CD8-positive, alpha-beta memory T cell (primary cell): ENCODE measurements around the gene C18orf32. TPM values are rescaled to one million over a fixed set of nuclear protein-coding genes. Genes with fewer than 3 reads are reported as not detected.
"Not testable (repeated sequence)": the region's sequence is repeated elsewhere in the genome, so short reads cannot be mapped to it uniquely, and the experiment has no call there.

Experiments used
- CTCF ChIA-PET: fragments of 350-600 bp; sonication (Branson Sonifier 250); formaldehyde crosslinking; loops from one replicate; lab custom pipeline; 2021; ENCODE audit warnings: antibody characterized with exemption; lab: Charles Lee
- POLR2A ChIA-PET: fragments of 350-600 bp; sonication (Branson Sonifier 250); formaldehyde crosslinking; loops from one replicate; lab custom pipeline; 2021; ENCODE audit warnings: antibody characterized with exemption; lab: Charles Lee
- DNase-seq, 5 donors: peaks; one replicate each; pipeline versions ENCODE4 v3.0.0 to v3.0.0-alpha.2; 2020 to 2022; ENCODE audit warnings: mixed read lengths in 1 of 5
- H3K27ac ChIP-seq: one replicate; pipeline ENCODE4 v1.7.0; 2013; ENCODE audit warnings: low read depth, mild to moderate bottlenecking, low read length, moderate library complexity
- H3K27me3 ChIP-seq: 2 replicates; pipeline ENCODE4 v1.7.0; 2013; ENCODE audit warnings: low read length, mild to moderate bottlenecking; ENCODE audit not compliant: insufficient read depth, poor library complexity, severe bottlenecking
- H3K36me3 ChIP-seq: 2 replicates; pipeline ENCODE4 v1.7.0; 2013; ENCODE audit warnings: mild to moderate bottlenecking, low read length, moderate library complexity; ENCODE audit not compliant: insufficient read depth
- H3K4me1 ChIP-seq: 2 replicates; pipeline ENCODE4 v1.7.0; 2013; ENCODE audit warnings: mild to moderate bottlenecking, low read length, moderate library complexity; ENCODE audit not compliant: insufficient read depth
- H3K4me3 ChIP-seq: 2 replicates; pipeline ENCODE4 v1.7.0; 2013; ENCODE audit warnings: mild to moderate bottlenecking, low read length
- H3K9me3 ChIP-seq: 2 replicates; pipeline ENCODE4 v1.7.0; 2013; ENCODE audit warnings: mild to moderate bottlenecking, low read length
- H3K27ac Mint-ChIP-seq, 8 donors: one replicate each; pipeline ENCODE4 v1.8.0; 2020 to 2021; ENCODE audit warnings: mixed read lengths in 8 of 8, mild to moderate bottlenecking in 6 of 8, inconsistent platforms in 3 of 8, moderate library complexity in 3 of 8
- H3K27me3 Mint-ChIP-seq, 2 donors: one replicate each; pipeline ENCODE4 v1.8.0; 2020 to 2021; ENCODE audit warnings: mixed read lengths in 2 of 2, mild to moderate bottlenecking in 1 of 2, moderate library complexity in 1 of 2
- H3K36me3 Mint-ChIP-seq, 3 donors: one replicate each; pipeline ENCODE4 v1.8.0; 2020 to 2021; ENCODE audit warnings: mixed read lengths in 3 of 3, inconsistent platforms in 1 of 3, mild to moderate bottlenecking in 1 of 3
- H3K4me1 Mint-ChIP-seq, 3 donors: one replicate each; pipeline ENCODE4 v1.8.0; 2020 to 2021; ENCODE audit warnings: mixed read lengths in 3 of 3, inconsistent platforms in 1 of 3, mild to moderate bottlenecking in 1 of 3
- H3K4me3 Mint-ChIP-seq, 7 donors: one replicate each; pipeline ENCODE4 v1.8.0; 2020 to 2021; ENCODE audit warnings: mixed read lengths in 7 of 7, mild to moderate bottlenecking in 6 of 7, moderate library complexity in 4 of 7, inconsistent platforms in 2 of 7
- H3K9me3 Mint-ChIP-seq, 5 donors: one replicate each; pipeline ENCODE4 v1.8.0; 2020 to 2022; ENCODE audit warnings: mixed read lengths in 5 of 5, mild to moderate bottlenecking in 3 of 5, moderate library complexity in 2 of 5, inconsistent platforms in 1 of 5
- polyA plus RNA-seq: library from polyadenylated mRNA; unstranded; fragments of 300-500 nt; fragmentation: Illumina TruSeq; gene quantifications from one replicate; pipeline ENCODE4 v1.2.3, GENCODE V29; 2021
- total RNA-seq, 2 experiments: library from RNA; stranded (reverse); gene quantifications; one replicate each; pipeline ENCODE4 v1.2.3, GENCODE V29; 2021

C18orf32 gene
- total and polyA plus RNA-seq, 3 experiments from 2014 or later, result 23.4 to 99.9 (median 25.4) TPM

DNA sequence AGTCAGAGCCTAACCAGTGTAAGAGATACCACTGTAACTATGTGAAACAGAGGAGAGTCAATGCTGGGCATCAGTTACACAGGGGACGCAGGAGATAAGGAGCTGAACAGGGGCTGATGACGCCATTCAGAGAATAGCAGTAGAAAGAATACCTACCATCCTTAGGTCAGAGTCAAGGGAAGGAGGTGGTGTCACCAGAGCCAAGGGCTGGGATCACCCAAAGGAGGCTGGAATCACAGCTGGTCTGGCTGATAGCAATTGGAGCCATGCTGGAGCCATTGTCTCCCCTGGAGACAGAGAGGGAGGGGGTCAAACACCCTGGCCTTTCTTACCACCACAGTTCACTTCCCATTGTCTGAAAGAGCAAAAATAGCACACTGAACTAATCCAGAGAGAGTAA lies 37.3 kb upstream of the C18orf32 start:
- peaks cover 1 to 7% of the 10 kb centered on the region in 2 donors for H3K27me3 Mint-ChIP-seq
- DNase-seq, result no peak
- Histone ChIP-seq H3K36me3 (no peaks in the 10 kb centered on the region), H3K4me3 (no peak overlapping the region), H3K9me3 (no peaks in the 10 kb centered on the region), H3K4me1 (no peaks in the 10 kb centered on the region), H3K27ac (no peak overlapping the region), H3K27me3 (no peaks in the 10 kb centered on the region)
- H3K9me3 Mint-ChIP-seq, result no peaks in the 10 kb centered on the region
- ChIA-PET POLR2A (no interaction called here), CTCF (interaction anchor here (0.9 to 1.7 kb wide), 2 partner anchors 14 to 337 kb away, joined by 4 to 5 read pairs; no protein-coding TSS in a partner anchor)
- no peak overlapping the region for H3K27ac Mint-ChIP-seq
- H3K4me3 Mint-ChIP-seq, result no peak overlapping the region
- no peaks in the 10 kb centered on the region for H3K36me3 Mint-ChIP-seq
- H3K4me1 Mint-ChIP-seq, result no peaks in the 10 kb centered on the region

GRCh38 chr18:49523580-49524093 lies 36.6 kb upstream of the C18orf32 start:
- H3K36me3 ChIP-seq, H3K9me3 Mint-ChIP-seq, H3K27me3 Mint-ChIP-seq, H3K27me3 ChIP-seq, H3K4me3 ChIP-seq, H3K27ac ChIP-seq, H3K4me3 Mint-ChIP-seq, POLR2A ChIA-PET, H3K36me3 Mint-ChIP-seq, H3K4me1 ChIP-seq, DNase-seq, H3K4me1 Mint-ChIP-seq, H3K9me3 ChIP-seq: not testable (repeated sequence)
- CTCF ChIA-PET, result interaction anchor here (1.7 kb wide), 1 partner anchor 338 kb away, joined by 5 read pairs; no protein-coding TSS in a partner anchor
- H3K27ac Mint-ChIP-seq, result peak overlapping the region in 1 of 8 donors; percentile 14

DNA sequence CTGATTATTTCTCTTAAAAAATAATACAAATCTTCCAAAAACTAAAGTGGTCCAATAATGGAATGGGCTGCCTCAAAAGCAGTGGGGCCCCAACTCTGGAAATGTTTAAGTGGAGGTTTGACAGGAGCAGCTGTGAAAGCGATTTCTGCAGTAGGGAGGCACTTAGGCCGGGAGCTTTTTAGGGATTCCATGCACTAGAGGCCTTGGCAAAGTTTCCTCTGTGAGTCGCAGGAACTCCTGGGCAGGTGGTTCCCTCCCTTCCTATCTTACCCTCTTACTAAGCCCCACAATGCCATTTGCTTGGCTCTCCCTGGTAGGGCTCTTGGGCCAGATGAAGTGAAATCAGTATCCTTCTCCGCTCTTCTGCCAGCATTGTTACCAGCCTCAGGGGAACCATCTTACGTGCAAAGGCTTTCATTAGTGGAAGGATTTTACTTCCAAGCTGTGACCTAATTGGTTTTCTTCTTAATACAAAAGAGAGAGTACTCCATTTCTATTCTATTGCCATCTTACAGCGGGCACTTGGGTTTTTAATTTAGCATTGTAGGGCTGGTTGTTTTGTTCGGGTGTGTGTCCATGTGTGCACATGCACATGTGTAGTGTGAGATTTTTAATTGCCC lies 34.3 kb upstream of the C18orf32 start:
- no peak overlapping the region for H3K4me3 ChIP-seq
- H3K27me3 ChIP-seq, result no peaks in the 10 kb centered on the region
- no peak for DNase-seq
- no peaks in the 10 kb centered on the region for H3K9me3 ChIP-seq
- CTCF ChIA-PET, result interaction anchor here (2.0 kb wide), 1 partner anchor 10 kb away, joined by 5 read pairs; no protein-coding TSS in a partner anchor
- Mint-ChIP-seq H3K27me3 (peaks cover 0 to 4% of the 10 kb centered on the region in 2 donors), H3K4me3 (no peak overlapping the region), H3K9me3 (no peaks in the 10 kb centered on the region), H3K36me3 (no peaks in the 10 kb centered on the region), H3K4me1 (no peaks in the 10 kb centered on the region), H3K27ac (no peak overlapping the region)
- H3K27ac ChIP-seq, result no peak overlapping the region
- H3K4me1 ChIP-seq, result no peaks in the 10 kb centered on the region
- POLR2A ChIA-PET, result no interaction called here
- no peaks in the 10 kb centered on the region for H3K36me3 ChIP-seq

DNA sequence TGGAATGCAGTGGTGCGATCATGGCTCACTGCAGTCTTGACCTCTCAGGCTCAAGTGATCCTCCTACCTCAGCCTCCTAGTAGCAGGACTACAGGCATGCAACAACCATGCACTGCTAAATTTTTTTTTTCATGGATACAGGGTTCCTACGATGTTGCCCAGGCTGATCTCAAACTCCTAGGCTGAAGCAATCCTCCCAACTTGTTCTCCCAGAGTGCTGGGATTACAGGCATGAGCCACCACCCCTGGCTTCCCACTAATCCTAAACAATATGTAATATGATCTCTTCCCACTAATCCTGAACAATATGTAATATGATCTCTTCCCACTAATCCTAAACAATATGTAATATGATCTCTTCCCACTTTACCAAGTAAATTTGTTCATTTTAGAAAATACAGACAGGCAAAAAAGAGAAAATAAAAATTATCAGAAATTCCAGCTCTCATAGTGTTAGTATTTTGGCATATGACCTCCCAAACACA lies 33.7 kb upstream of the C18orf32 start:
- DNase-seq, result no peak
- H3K4me3 Mint-ChIP-seq, result no peak overlapping the region
- H3K27me3 Mint-ChIP-seq, result peaks cover 0 to 4% of the 10 kb centered on the region in 2 donors
- peak overlapping the region in 1 of 8 donors; percentile 11 for H3K27ac Mint-ChIP-seq
- H3K36me3 Mint-ChIP-seq, result no peaks in the 10 kb centered on the region
- no peaks in the 10 kb centered on the region for H3K9me3 Mint-ChIP-seq
- no peak overlapping the region for H3K27ac ChIP-seq
- no peaks in the 10 kb centered on the region for H3K27me3 ChIP-seq
- H3K4me1 ChIP-seq, result no peaks in the 10 kb centered on the region
- ChIA-PET CTCF (interaction anchor here (2.0 kb wide), 1 partner anchor 10 kb away, joined by 5 read pairs; no protein-coding TSS in a partner anchor), POLR2A (no interaction called here)
- no peaks in the 10 kb centered on the region for H3K36me3 ChIP-seq
- no peaks in the 10 kb centered on the region for H3K9me3 ChIP-seq
- H3K4me1 Mint-ChIP-seq, result no peaks in the 10 kb centered on the region
- no peak overlapping the region for H3K4me3 ChIP-seq

GRCh38 chr18:49519101-49519971 lies 32.3 kb upstream of the C18orf32 start:
- H3K36me3 ChIP-seq, result no peaks in the 10 kb centered on the region
- ChIA-PET POLR2A (no interaction called here), CTCF (interaction anchor here (2.1 kb wide), 1 partner anchor 9 kb away, joined by 6 read pairs; no protein-coding TSS in a partner anchor)
- no peak overlapping the region for H3K27ac ChIP-seq
- peaks cover 0 to 4% of the 10 kb centered on the region in 2 donors for H3K27me3 Mint-ChIP-seq
- no peak for DNase-seq
- H3K4me3 Mint-ChIP-seq, result no peak overlapping the region
- H3K27me3 ChIP-seq, result no peaks in the 10 kb centered on the region
- no peaks in the 10 kb centered on the region for H3K4me1 ChIP-seq
- H3K4me3 ChIP-seq, result no peak overlapping the region
- no peaks in the 10 kb centered on the region for H3K9me3 Mint-ChIP-seq
- no peak overlapping the region for H3K27ac Mint-ChIP-seq
- H3K9me3 ChIP-seq, result no peaks in the 10 kb centered on the region
- H3K4me1 Mint-ChIP-seq, result no peaks in the 10 kb centered on the region
- H3K36me3 Mint-ChIP-seq, result no peaks in the 10 kb centered on the region

DNA sequence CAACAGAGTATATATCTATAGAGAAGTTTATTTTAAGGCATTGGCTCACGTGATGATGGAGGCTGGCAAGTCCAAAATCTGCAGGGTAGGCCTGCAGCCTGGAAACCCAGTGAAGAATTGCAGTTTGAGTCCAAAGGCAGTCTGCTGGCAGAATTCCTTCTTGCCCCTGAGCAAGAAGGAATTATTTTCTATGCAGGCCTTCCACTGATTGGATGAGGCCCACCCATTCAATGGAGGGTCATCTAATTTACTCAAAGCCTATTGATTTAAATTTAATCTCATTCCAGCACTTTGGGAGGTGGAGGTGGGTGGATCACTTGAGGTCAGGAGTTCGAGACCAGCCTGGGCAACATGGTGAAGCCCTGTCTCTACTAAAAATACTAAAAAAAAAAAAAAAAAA lies 30.4 kb upstream of the C18orf32 start:
- H3K27ac Mint-ChIP-seq, result no peak overlapping the region
- H3K4me3 Mint-ChIP-seq, result no peak overlapping the region
- POLR2A ChIA-PET, result no interaction called here
- Histone ChIP-seq H3K27me3 (no peaks in the 10 kb centered on the region), H3K36me3 (no peaks in the 10 kb centered on the region), H3K27ac (no peak overlapping the region), H3K4me3 (no peak overlapping the region), H3K9me3 (no peaks in the 10 kb centered on the region), H3K4me1 (no peaks in the 10 kb centered on the region)
- CTCF ChIA-PET, result no interaction called here
- peaks cover 0 to 3% of the 10 kb centered on the region in 2 donors for H3K27me3 Mint-ChIP-seq
- H3K36me3 Mint-ChIP-seq, result no peaks in the 10 kb centered on the region
- no peaks in the 10 kb centered on the region for H3K4me1 Mint-ChIP-seq
- H3K9me3 Mint-ChIP-seq, result no peaks in the 10 kb centered on the region
- no peak for DNase-seq

GRCh38 chr18:49515516-49515915 lies 28.5 kb upstream of the C18orf32 start:
- no peaks in the 10 kb centered on the region for H3K36me3 ChIP-seq
- POLR2A ChIA-PET, result no interaction called here
- no peaks in the 10 kb centered on the region for H3K4me1 Mint-ChIP-seq
- H3K27ac Mint-ChIP-seq, result peak overlapping the region in 1 of 8 donors; percentile 58
- no peak overlapping the region for H3K4me3 ChIP-seq
- no peaks in the 10 kb centered on the region for H3K27me3 ChIP-seq
- H3K4me3 Mint-ChIP-seq, result no peak overlapping the region
- DNase-seq, result no peak
- H3K9me3 ChIP-seq, result no peaks in the 10 kb centered on the region
- H3K27me3 Mint-ChIP-seq, result peaks cover 0 to 3% of the 10 kb centered on the region in 2 donors
- no peaks in the 10 kb centered on the region for H3K36me3 Mint-ChIP-seq
- no peaks in the 10 kb centered on the region for H3K9me3 Mint-ChIP-seq
- CTCF ChIA-PET, result interaction anchor here (1.2 to 2.0 kb wide), 3 partner anchors 343 to 841 kb away, joined by 3 to 11 read pairs (median 6); no protein-coding TSS in a partner anchor
- no peaks in the 10 kb centered on the region for H3K4me1 ChIP-seq
- H3K27ac ChIP-seq, result no peak overlapping the region

GRCh38 chr18:49515003-49515402 lies 28.0 kb upstream of the C18orf32 start:
- DNase-seq, H3K9me3 ChIP-seq: not testable (repeated sequence)

More at GRCh38 chr18:49515003-49515402, 28.0 kb upstream of the C18orf32 start:
- CTCF ChIA-PET, result interaction anchor here (1.3 to 2.0 kb wide), 3 partner anchors 341 to 842 kb away, joined by 3 to 11 read pairs (median 4); no protein-coding TSS in a partner anchor
- H3K9me3 Mint-ChIP-seq, H3K27me3 Mint-ChIP-seq, H3K4me3 Mint-ChIP-seq, H3K4me3 ChIP-seq, H3K36me3 ChIP-seq, POLR2A ChIA-PET, H3K27ac Mint-ChIP-seq, H3K36me3 Mint-ChIP-seq, H3K4me1 Mint-ChIP-seq, H3K4me1 ChIP-seq, H3K27me3 ChIP-seq, H3K27ac ChIP-seq: not testable (repeated sequence)
